ENCODE measurements around the gene ZSWIM3. TPM values are rescaled to one million over a fixed set of nuclear protein-coding genes. Genes with fewer than 3 reads are reported as not detected.

The ZSWIM3 gene
- total and polyA plus RNA-seq, 2 of the 13 experiments (the other 11 are each of a cell fraction or from before 2014, with no cell fraction given) = 5.2 to 5.8 TPM

GRCh38 chr20:45890077-45890984 is 32.9 kb downstream of the ZSWIM3 start (continued):
- TF ChIP-seq TOPORS (CRISPR knock-in tag; IDR thresholded peaks at IDR 0.05) (no peak; the same call in 1 of the 2 replicates), HNRNPLL (IDR thresholded peaks at IDR 0.05; ENCODE audit: low read depth, low read length, poor library complexity, severe bottlenecking) (peak; percentile 86), ZNF567 (CRISPR knock-in tag; IDR thresholded peaks at IDR 0.05; ENCODE audit: borderline replicate concordance) (no peak), ZNF616 (CRISPR knock-in tag; IDR thresholded peaks at IDR 0.05; ENCODE audit: low read depth) (peak; percentile 55; the same call in 1 of the 2 replicates), ZNF430 (CRISPR knock-in tag; IDR thresholded peaks at IDR 0.05) (peak; percentile 94), MED8 (CRISPR knock-in tag; IDR thresholded peaks at IDR 0.05; ENCODE audit: insufficient replicate concordance) (peak; percentile 92), ZNF552 (CRISPR knock-in tag; IDR thresholded peaks at IDR 0.05; ENCODE audit: borderline replicate concordance) (peak; percentile 85), ZNF644 (CRISPR knock-in tag; IDR thresholded peaks at IDR 0.05; ENCODE audit: low read depth) (peak; percentile 65; the same call in 1 of the 2 replicates), ZNF451 (CRISPR knock-in tag; IDR thresholded peaks at IDR 0.05) (peak; percentile 93; the same call in 1 of the 2 replicates), MXD1 (CRISPR knock-in tag; IDR thresholded peaks at IDR 0.05) (peak; percentile 98), PAF1 (CRISPR knock-in tag; IDR thresholded peaks at IDR 0.05) (no peak), ZNF773 (CRISPR knock-in tag; IDR thresholded peaks at IDR 0.05; ENCODE audit: borderline replicate concordance) (peak; percentile 36), TOE1 (CRISPR knock-in tag; IDR thresholded peaks at IDR 0.05) (peak; percentile 86; the same call in 1 of the 2 replicates), NR2F2 (IDR thresholded peaks at IDR 0.05; ENCODE audit: borderline replicate concordance, low read depth) (no peak), HOXA9 (CRISPR knock-in tag; IDR thresholded peaks at IDR 0.05; ENCODE audit: borderline replicate concordance) (no peak; the same call in 1 of the 2 replicates), HCFC1 (IDR thresholded peaks at IDR 0.05; ENCODE audit: low read depth, low read length) (no peak)
- TF ChIP-seq, protein P1, sequence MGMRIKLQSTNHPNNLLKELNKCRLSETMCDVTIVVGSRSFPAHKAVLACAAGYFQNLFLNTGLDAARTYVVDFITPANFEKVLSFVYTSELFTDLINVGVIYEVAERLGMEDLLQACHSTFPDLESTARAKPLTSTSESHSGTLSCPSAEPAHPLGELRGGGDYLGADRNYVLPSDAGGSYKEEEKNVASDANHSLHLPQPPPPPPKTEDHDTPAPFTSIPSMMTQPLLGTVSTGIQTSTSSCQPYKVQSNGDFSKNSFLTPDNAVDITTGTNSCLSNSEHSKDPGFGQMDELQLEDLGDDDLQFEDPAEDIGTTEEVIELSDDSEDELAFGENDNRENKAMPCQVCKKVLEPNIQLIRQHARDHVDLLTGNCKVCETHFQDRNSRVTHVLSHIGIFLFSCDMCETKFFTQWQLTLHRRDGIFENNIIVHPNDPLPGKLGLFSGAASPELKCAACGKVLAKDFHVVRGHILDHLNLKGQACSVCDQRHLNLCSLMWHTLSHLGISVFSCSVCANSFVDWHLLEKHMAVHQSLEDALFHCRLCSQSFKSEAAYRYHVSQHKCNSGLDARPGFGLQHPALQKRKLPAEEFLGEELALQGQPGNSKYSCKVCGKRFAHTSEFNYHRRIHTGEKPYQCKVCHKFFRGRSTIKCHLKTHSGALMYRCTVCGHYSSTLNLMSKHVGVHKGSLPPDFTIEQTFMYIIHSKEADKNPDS (CRISPR knock-in tag; IDR thresholded peaks at IDR 0.05) = peak; percentile 57; the same call in 1 of the 2 replicates
- TF ChIP-seq, protein P2, sequence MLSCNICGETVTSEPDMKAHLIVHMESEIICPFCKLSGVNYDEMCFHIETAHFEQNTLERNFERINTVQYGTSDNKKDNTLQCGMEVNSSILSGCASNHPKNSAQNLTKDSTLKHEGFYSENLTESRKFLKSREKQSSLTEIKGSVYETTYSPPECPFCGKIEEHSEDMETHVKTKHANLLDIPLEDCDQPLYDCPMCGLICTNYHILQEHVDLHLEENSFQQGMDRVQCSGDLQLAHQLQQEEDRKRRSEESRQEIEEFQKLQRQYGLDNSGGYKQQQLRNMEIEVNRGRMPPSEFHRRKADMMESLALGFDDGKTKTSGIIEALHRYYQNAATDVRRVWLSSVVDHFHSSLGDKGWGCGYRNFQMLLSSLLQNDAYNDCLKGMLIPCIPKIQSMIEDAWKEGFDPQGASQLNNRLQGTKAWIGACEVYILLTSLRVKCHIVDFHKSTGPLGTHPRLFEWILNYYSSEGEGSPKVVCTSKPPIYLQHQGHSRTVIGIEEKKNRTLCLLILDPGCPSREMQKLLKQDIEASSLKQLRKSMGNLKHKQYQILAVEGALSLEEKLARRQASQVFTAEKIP (CRISPR knock-in tag; IDR thresholded peaks at IDR 0.05; ENCODE audit: borderline replicate concordance) = no peak
- TF ChIP-seq, protein P3, sequence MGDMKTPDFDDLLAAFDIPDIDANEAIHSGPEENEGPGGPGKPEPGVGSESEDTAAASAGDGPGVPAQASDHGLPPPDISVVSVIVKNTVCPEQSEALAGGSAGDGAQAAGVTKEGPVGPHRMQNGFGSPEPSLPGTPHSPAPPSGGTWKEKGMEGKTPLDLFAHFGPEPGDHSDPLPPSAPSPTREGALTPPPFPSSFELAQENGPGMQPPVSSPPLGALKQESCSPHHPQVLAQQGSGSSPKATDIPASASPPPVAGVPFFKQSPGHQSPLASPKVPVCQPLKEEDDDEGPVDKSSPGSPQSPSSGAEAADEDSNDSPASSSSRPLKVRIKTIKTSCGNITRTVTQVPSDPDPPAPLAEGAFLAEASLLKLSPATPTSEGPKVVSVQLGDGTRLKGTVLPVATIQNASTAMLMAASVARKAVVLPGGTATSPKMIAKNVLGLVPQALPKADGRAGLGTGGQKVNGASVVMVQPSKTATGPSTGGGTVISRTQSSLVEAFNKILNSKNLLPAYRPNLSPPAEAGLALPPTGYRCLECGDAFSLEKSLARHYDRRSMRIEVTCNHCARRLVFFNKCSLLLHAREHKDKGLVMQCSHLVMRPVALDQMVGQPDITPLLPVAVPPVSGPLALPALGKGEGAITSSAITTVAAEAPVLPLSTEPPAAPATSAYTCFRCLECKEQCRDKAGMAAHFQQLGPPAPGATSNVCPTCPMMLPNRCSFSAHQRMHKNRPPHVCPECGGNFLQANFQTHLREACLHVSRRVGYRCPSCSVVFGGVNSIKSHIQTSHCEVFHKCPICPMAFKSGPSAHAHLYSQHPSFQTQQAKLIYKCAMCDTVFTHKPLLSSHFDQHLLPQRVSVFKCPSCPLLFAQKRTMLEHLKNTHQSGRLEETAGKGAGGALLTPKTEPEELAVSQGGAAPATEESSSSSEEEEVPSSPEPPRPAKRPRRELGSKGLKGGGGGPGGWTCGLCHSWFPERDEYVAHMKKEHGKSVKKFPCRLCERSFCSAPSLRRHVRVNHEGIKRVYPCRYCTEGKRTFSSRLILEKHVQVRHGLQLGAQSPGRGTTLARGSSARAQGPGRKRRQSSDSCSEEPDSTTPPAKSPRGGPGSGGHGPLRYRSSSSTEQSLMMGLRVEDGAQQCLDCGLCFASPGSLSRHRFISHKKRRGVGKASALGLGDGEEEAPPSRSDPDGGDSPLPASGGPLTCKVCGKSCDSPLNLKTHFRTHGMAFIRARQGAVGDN (CRISPR knock-in tag; IDR thresholded peaks at IDR 0.05) = peak; percentile 88

All from HepG2 (cell line).